Measurements from ENCODE around the gene SLC24A3.
"Not testable (repeated sequence)": the region's sequence is repeated elsewhere in the genome, so short reads cannot be mapped to it uniquely, and the experiment has no call there.

Gene SLC24A3

GRCh38 chr20:19602675-19603375 lies 390.4 kb downstream of the SLC24A3 start:
- no peak for DNase-seq

- no peak for DNase-seq
These were observed 390.9 kb downstream of the SLC24A3 start for GRCh38 chr20:19603376-19603750.

GRCh38 chr20:19605786-19606485 lies 393.5 kb downstream of the SLC24A3 start:
- no peak for DNase-seq

DNA sequence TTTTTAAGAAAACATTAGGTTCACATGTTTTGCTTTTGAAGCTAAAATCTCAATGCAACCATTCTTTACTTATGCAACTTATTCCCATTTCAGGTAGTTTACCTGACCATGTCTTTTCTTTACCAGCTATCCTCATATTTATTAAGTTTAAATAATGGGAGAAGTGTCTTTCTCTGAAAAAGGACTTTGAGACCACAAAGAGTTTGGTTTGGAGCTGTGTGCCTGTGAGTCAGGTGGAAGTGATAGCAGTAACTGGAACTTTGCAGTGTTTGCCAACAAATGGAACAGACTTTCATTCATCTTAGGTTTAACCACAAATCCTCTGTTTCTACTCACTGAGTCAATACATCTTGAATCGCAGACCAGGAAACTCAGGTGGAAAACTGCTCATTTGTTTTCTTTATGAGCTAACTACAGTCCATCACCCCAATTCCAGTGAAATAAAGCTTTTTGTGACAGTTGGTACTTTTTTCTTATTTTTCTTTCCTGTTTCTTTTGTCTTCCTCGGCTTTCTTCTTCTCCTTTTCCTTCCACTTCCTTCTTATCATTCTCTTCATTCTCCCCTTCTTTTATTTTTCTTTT lies 397.3 kb downstream of the SLC24A3 start:
- no peak for DNase-seq

DNA sequence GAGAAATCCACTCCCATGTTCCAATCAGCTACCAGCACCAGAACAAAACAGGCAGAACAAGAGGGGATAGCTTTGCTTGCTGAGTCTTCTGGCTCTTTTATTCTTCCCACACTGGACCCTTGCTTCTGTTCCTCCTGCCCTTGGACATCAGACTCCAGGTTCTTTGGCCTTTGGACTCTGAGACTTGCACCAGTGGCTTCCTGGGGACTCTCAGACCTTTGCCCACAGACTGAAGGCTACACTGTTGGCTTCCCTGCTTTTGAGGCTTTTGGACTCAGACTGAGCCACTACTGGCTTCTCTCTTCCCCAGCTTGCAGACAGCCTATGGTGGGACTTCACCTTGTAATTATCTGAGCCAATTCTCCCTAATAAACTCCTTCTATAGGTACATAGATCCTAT lies 403.2 kb downstream of the SLC24A3 start:
- DNase-seq: no peak

- DNase-seq: no peak
These were observed 403.6 kb downstream of the SLC24A3 start for GRCh38 chr20:19616081-19616480.

DNA sequence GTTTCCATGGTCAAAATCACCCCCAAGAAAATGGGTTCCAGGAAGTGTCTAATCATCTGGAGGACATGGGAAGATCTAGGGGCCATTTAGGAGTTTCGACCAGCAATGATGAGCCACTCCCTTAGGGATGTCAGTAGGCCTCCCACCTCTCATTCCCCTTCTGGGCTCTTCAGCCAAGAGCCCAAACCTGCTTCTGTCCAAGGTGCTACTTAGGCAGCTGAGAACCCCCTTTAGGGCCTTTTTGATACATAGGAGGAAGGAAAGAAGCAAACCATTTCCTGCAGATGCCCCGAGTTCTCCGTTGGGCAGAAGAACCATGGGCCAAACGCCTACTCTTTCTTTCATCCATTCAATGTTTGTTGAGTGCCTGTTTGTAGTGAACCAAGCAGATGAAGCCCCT lies 404.2 kb downstream of the SLC24A3 start:
- DNase-seq: no peak

DNA sequence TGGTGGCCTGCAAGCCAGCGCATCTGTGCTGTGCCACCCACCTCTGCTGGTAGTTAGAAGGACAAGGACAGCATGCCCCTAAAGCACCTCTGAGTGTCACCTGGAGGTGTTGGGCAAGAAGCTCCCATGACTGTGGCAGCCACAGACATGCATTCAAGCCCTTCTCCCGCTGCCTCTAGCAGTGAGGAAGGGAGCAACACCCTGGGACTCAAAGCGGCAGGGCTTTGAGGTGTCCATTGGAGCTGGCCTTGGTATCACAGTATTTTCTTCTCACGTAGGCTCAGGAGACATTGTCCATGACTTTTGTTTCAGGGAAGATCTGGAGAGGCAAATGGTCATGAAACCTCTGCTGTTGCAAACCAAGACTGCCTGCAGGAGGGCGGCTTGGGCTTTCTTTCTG lies 404.8 kb downstream of the SLC24A3 start:
- no peak for DNase-seq

- DNase-seq: no peak
These were observed 406.3 kb downstream of the SLC24A3 start for GRCh38 chr20:19618711-19619110.

- DNase-seq: no peak
These were observed 407.5 kb downstream of the SLC24A3 start for GRCh38 chr20:19619904-19620430.

DNA sequence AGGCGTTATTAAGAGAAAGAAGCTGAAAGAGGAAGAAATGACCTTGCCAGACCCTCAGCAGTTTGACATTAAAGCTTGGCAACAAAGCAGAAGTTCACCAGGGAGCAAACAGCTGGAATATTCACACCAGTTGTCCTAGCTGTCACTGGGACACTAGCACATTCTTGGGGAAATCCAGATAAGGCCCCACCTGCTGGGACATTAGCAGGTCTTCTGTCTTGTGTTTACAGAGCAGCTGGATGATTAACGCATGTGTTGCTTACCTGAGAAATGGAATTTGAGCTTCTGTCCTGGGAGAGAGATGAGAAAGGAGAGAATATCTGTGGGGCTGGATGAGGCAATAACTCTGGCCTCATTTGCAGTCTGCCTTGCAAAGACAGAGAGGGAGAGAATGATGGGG lies 408.0 kb downstream of the SLC24A3 start:
- no peak for DNase-seq

- DNase-seq: no peak
These were observed 408.6 kb downstream of the SLC24A3 start for GRCh38 chr20:19621072-19621471.

DNA sequence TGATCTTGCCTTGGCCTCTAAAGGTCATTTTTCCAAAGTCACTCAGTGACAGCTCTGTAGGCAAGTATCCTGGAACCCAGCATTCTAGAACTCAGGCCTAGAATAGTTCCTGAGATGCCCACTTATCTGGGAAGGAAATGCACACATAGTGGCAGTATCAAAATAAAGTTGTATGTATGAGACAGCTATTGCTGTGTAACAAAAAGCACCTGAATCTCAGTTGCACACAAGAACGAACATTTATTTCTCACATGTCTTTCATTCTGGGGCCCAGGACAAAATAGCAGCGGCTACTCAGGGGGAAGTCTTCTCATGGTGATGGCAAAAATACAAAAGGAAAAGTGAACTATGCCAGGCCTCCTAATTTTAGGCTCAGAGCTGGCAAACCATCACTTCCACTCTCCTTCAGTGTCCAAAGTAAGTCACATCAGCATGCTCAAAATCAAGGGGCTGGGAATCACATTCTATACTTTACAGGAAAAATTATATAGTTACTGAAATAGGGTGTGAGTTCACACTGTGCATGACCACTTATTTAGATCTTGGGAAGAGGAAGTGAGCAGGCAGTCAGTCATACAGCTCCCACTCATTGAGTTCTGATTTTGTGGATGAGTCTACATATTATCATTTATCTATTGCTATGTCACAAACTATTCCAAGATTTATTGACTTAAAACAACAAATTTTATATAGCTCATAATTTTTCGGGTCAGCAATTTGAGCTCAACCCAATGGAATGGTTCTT lies 412.0 kb downstream of the SLC24A3 start:
- DNase-seq: no peak

DNA sequence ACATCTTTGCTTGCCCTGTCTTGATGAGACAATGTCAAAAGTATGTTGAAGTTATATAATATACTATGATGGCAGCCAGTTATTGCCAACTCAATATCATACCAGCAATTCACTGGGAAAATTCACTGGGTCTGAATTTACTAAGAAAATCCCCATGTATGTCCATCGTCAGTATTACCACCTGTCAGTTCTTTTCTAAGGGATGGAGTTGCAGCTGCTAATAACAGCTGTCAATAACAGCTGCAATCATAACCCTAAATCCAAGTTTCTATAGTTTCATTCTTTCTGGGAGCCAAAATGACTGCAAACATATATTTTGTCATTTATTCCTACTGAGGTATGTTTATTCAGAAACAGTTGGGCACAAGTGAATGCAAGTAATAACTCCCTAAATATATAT lies 413.0 kb downstream of the SLC24A3 start:
- DNase-seq: no peak

- no peak for DNase-seq
These were observed 414.5 kb downstream of the SLC24A3 start for GRCh38 chr20:19626896-19627295.

- DNase-seq: no peak
These were observed 416.2 kb downstream of the SLC24A3 start for GRCh38 chr20:19628570-19629134.

GRCh38 chr20:19631410-19631809 lies 419.0 kb downstream of the SLC24A3 start:
- DNase-seq: no peak

DNA sequence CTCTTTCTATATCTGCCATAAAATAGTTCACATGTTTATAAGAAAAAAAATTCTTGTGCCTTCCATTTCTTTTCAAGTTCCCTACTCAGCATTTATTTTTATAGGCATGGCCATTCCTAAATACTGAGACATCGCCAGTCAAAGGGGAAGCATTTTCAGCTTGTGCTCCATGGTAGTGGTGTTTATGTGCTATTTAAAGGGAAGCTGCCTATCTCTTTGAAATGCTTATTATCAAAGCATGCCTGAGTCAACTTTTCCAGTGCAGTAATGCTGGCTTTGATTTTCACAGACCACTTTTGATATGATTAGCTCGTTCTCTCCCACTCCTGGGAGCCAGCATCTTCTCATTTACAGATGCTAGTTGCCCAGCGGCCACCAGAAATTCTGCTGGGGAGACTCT lies 421.5 kb downstream of the SLC24A3 start:
- no peak for DNase-seq

DNA sequence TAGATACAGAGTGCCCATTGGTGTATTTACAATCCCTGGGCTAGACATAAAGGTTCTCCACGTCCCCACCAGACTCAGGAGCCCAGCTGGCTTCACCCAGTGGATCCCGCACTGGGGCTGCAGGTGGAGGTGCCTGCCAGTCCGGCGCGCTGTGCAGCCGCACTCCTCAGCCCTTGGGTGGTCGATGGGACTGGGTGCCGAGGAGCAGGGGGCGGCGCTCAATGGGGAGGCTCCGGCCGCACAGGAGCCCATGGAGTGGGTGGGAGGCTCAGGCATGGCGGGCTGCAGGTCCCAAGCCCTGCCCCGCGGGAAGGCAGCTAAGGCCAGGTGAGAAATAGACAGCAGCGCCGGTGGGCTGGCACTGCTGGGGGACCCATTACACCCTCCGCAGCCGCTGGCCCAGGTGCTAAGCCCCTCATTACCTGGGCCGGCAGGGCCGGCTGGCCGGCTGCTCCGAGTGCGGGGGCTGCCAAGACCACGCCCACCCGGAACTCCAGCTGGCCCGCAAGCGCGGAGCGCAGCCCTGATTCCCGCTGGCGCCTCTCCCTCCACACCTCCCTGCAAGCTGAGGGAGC lies 427.1 kb downstream of the SLC24A3 start:
- not testable (repeated sequence) for DNase-seq

GRCh38 chr20:19642860-19643259 lies 430.4 kb downstream of the SLC24A3 start:
- DNase-seq: no peak

DNA sequence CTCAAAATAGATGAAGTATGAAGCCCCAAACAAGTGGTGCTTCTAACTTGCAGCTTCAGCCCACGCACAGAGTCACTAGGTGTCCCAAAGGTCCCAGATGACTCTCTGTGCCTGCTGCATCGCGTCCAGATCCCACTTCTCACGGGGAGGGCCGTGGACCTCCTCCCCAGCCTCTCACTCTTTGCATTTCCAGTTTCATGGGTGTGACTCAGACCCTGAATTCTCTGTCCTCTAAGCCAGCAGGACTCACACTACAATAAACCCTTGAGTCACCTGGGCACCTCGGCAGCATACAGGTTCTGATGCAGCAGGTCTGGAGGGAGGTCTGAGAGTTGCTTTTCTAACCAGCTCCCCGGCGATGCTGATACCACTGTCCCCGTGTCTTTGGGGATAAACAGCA lies 431.6 kb downstream of the SLC24A3 start:
- DNase-seq: no peak

DNA sequence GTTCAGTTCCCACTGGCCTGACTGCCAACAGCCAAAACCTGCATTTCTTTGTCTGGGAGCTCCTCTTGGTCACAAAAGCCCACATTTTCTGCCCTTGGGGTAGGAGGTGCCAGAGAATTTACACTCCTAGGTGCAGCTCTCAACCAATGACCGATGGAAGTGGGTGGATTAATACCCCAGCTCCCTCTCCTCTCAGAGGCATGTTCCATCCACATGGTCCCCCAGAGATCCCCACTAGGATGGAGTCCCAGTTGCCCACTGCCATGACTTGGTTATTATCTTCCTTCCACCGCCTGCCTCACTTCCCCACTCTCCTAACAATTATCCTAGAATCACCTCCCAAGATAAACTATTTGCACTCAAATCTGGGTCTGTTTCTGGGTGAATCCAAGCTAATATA lies 434.5 kb downstream of the SLC24A3 start:
- DNase-seq: no peak

GRCh38 chr20:19648024-19648423 lies 435.6 kb downstream of the SLC24A3 start:
- DNase-seq: no peak

Data from hippocampal formation (tissue), 2 donors.